HG02588 (cell line): ENCODE results near the gene FEM1C.
"Not testable (repeated sequence)": the region's sequence is repeated elsewhere in the genome, so short reads cannot be mapped to it uniquely, and the experiment has no call there.

Experiments used
- ATAC-seq: cut with Tn5 transposase; IDR thresholded peaks from one replicate; pipeline ENCODE4 v1.9.1; 2021; ENCODE audit warnings: mild to moderate bottlenecking, moderate library complexity; ENCODE audit not compliant: unreplicated experiment

Gene FEM1C

DNA sequence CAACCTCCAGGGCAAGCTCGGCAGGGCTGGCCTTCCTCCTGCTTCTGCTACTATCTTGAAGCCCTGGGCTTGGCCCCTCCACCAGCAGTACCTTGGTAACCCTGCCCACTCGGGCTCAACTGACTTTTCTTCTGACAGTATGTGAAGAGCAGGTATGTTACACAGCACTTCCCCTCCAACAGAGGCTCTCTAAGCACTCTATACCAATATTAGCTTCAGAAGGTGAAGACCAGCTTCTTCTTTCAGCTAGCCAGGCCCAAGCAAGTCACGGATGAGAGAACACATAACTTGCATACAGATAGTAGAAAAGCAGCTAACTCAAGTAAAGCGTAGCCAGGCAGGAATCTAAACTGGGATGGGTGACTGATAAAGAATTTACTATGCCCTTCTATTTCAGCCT, 64.3 kb downstream of the FEM1C start:
- peak; percentile 47 for ATAC-seq

DNA sequence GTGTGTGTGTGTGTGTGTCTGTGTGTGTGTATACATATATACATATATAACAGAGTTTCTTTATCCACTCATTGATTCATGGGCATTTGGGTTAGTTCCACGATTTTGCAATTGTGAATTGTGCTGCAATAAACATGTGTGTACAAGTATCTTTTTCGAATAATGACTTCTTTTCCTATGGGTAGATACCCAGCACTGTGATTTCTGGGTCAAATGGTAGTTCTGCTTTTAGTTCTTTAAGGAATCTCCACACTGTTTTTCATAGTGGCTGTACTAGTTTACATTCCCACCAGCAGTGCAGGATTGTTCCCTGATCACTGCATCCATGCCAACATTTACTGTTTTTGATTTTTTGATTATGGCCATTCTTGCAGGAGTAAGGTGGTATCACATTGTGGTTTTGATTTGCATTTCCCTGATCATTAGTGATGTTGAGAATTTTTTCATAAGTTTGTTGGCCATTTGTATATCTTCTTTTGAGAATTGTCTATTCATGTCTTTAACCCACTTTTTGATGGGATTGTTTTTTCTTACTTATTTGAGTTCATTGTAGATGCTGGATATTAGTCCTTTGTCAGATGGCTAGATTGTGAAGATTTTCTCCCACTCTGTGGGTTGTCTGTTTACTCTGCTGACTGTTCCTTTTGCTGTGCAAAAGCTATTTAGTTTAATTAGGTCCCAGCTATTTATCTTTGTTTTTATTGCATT, 65.3 kb downstream of the FEM1C start:
- ATAC-seq, result not testable (repeated sequence)

- ATAC-seq, result no peak
These were observed 66.3 kb downstream of the FEM1C start for GRCh38 chr5:115478281-115478680.

GRCh38 chr5:115477581-115477980, 67.0 kb downstream of the FEM1C start:
- ATAC-seq, result no peak

GRCh38 chr5:115475788-115476187, 68.8 kb downstream of the FEM1C start:
- ATAC-seq, result no peak

GRCh38 chr5:115472271-115473025, 72.1 kb downstream of the FEM1C start:
- ATAC-seq, result no peak

DNA sequence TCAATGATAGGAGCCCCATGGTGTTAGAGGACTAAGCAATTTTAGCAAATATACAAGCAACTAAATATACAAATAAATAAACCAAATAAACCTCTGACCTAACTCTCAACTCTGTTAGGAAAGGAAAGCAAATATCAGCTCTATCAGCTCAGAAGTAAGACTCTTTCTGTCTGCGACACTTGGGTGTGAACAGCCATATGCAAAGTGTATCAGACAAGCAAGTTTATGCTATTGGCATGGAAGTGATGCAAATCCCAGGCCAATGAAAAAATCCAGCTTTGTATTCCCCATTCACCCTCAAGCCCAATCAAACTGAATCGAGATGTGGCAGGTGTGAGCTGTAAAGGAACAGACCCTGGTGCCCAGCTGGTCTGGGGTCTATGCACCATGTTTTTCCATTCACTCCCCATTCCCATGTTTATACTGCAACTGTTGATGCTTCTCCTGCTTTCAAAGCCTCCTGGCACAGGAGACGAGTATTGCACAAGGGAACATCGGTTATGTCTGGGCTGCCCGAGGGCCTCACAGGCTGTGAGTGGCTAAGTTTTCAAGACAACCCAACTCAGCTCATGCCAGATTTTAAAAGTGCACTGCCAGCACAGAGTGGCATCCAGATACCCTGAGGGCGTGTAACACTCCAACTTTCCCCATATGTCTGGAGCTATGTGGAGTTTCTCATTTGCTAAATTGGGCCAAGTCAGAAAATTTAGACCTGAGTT, 73.1 kb downstream of the FEM1C start:
- ATAC-seq, result no peak

- no peak for ATAC-seq
These were observed 73.7 kb downstream of the FEM1C start for GRCh38 chr5:115470921-115471320.
